CD4-positive, alpha-beta T cell treated with Interleukin-10 for 1 hour (primary cell): Measurements from ENCODE around the gene SLC37A1.

Source experiments
- DNase-seq: peaks from one replicate; pipeline ENCODE4 v3.0.0-alpha.2; 2020

SLC37A1 gene

DNA sequence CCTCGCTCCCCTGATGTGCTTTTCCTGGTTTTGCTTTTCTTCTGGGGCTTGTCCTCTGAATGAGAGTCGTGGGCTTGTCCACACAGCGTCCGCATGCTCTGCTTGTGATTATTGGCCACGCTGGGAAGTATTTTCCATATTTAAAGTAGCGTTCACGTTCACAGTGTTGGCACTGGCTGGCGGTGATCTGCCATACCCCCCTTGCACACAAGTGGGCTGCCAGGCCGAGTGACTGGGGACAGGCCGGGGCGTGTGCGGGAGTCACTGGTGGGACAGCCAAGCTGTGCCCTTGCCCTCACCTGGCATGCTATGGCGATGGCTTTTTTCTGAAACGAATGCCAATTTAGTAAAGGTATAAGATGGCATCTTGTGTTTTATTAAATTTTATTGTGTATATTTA lies 32.8 kb downstream of the SLC37A1 start:
- DNase-seq: no peak

DNA sequence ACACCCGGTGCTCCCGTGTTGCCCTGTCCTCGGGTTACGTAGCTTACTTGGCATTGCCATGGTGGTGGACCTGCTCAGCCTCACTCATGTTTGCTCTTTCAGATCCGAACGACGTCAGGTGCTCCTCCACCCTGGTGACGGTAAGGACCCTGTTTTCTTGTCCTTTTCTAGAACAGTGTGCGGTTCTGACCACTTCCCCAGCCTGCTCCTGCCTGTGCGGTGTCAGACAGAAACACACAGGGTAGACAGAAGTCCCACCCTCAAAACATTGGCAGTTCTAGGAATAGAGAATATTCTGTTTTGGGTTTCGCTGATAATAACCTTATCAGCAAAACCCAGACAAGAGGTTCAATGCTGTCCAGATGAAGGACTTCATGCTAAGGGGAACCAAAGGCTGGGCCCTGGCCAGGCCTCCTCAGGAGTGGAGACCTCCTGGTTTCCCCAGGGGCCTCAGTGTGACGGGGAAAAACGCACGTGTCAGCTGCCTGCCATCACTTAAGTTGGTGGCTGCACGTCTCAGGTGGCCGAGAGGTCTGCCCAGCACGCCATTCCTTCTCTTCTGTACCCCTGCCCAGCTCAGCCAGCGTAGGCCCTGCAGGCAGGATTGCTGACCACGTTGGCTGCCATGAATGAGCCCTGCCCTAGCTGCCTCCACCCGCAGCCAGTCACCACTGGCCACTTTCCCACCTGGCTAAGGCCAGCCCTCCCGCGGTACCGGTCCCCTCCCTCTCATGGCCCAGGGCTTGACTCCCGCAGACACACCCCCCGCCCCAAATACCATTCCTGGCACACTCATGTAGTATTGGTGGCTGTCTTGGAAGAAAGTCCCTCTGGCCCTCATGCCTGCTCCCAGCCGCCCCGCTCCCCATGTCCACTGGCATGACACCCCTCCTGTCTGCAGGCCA lies 33.6 kb downstream of the SLC37A1 start:
- DNase-seq: no peak

DNA sequence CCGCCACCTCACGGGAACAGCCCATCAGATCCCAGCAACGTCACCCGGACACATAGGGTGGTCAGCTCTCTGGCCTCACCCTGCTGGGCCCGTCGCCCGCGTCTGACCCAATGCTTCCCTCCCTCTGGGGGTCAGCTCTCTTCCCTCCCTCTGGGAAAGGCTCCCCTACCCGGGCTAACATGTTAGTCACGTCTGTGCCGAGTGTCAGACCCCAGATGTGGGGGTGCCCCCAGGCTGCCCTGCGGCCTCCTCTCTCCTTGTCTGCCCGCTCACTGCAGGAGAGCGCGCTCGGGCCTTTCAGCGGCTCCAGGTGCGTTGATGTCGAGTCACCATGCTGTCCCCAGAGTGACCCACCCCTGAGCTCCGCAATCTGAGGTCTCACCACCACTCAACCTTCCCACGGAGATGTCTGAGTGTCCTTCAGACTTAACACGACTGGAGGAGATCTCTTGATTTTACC lies 34.3 kb downstream of the SLC37A1 start:
- no peak for DNase-seq

DNA sequence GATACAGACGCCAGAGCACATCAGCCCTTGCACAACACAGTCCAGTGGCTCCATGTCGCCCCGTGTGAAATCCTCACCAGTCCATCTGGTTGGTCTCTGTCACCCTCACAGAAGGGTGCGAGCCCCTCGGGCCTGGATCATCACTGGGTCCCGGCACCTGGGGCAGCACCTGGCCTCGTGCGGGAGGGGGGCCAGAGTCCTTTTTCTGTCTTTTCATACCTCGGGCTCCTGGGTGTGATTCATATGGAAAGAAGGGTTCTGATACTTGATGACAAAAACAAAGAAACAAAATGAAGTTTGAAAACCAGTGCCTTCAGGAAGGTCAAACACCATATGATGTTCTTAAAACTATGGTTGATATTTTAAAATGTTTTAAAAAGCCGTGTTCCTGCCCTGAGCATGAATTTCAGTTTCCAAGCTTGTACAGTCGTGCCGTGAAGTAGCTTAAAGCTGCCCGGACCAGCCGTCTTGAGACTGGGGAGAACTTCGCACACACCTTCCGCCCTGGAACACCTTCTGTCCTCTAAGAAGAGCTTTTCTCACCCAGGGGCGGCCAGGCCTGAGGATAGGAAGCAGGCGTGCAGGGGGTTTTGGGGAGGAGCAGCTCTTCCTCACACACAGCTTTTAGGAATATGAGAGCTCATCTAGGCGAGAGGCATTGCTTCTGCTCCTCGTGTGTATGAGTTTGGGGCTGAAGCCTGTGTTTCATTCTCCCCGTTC lies 35.2 kb downstream of the SLC37A1 start:
- no peak for DNase-seq

DNA sequence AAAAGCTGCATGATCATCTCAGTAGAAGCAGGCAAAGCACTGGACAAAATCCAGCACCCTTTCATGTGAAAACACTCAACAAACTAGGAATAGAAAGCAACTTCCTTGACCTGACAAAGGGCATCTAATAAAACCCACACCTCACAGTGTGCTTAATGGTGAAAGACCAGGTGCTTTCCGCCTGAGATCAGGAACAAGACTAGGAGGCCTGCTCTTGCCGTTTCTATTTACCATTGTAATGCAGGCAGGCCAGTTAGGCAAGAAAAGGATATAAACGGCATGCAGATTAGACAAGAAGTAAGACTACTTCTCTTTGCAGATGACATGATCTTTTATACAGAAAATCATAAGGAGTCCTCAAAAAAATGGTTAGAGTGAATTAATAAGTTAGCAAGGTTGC lies 37.2 kb downstream of the SLC37A1 start:
- DNase-seq: no peak

DNA sequence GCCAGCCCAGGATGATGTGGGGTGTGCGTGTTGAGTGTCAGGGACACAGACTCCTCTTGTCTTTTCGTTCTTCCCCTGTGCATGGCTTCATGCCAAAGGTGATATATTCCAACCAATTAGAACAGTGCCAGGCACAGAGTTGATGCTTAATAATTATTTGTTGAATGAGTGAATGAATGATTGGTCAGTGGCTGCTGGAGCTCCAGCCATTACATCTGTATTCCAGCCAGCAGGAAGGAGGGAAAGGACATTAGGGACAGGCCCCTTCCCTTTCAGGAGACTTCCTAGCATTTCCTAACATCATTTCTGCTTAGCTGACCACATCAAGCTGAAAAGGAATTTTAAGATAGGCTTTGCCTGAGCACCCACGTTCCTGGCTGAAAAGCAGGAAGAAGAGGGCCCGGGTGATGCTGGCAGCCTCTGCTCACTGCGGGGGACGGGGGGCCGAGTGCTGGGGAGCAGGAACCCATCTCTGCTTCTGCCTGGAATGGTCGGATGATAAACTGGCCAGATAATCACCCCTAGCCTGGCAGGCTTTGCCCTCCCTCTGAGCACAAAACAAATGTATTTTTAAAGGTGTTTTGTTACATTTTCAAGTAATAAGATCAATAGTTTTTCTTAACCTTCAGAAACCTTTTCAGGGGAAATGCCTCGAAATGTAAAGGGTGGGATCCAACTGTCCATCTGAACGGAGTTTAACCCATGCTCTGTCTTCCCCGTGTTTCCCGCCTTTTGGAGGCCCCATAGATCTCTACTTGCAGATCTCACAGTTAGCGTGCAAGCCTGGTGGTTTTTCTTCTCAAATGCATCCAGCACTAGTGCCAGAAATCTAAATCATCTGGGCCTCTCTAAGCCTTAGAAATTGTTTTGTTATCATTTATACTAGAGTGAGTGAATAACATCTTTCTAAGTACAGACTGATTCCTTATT lies 39.0 kb downstream of the SLC37A1 start:
- no peak for DNase-seq

DNA sequence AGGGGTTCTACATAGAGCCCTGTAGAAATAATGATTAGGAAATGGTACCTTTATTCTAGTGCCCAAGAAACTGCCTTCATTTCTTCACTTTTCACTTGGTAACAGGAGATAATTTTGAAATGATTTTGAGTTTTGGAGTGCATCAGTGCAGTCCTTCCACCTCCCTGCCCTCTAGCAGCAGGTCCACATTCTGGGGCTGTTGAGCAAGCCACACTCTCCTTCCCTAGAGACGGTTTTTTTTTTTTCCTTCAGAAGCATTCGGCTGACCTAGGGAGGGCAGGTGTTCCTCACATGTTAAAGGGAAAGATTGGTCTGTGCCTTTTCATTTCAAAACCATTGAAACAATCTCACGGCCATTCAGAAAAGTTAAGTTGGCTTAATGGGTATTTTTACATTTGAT lies 39.8 kb downstream of the SLC37A1 start:
- no peak for DNase-seq

DNA sequence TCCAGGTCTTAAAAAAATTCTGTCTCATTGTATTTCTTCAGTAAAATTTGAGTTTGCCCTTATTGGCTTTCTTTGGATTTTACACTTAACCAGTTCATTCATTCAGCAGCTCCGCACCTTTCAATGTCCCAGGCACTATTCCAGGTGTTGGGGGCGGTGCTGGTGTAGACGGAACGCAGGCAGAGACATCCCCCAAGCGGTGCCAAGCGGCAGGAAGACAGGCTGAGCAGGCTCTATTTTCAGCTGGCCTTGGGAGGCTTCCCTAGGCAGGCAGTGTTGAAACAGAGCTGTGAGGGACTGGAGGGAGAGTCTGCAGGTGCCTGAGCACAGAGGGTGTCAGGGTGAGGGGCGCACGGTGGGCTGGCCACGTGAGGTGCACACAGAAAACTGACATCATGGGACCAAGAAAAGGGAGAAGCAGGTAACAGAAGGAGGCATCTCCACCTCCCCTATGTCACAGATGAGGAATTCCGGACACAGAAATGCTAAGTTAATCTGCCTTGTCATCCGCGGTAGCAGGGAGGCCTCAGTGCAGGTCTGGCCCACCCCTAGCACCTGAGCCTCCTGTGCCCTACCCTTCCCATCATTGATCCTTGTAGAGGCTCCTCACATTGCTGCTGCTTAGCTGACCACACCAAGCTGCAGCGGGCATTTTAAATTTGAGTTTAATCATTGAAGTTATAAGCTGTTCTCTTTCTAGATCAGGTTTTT lies 40.8 kb downstream of the SLC37A1 start:
- DNase-seq: no peak

DNA sequence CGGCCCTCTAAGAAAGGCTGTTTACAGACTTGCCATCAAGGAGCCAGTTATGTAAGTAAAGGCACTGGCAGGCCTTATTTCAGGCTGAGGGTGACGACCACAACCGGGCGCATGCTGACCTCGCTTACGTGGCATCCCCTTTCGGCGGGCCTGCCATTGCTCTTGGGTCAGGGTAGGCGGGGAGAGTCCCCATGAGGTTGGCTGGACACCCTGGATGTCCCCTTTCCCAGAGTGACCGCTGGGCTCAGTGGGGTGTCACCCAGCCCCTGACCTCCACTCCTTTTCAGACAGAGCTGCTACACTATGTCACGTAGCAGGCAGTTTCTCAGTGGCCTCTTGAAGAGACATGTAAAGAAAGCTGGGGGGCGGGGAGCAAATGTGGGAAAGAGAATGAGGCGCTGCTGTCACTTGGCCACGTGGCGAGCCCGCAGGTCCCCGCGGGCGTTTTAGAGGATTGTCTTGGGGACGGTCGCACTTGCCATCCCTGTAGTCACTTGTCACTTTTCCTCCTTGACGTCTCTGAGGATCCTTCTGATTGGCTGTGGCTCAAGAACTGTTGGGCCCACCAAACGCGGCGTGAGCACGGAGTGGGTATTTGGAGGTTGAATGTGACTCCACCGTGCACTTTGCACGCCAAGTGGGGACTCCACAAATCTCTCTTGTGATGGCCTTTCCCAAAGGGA lies 42.2 kb downstream of the SLC37A1 start:
- DNase-seq: no peak

DNA sequence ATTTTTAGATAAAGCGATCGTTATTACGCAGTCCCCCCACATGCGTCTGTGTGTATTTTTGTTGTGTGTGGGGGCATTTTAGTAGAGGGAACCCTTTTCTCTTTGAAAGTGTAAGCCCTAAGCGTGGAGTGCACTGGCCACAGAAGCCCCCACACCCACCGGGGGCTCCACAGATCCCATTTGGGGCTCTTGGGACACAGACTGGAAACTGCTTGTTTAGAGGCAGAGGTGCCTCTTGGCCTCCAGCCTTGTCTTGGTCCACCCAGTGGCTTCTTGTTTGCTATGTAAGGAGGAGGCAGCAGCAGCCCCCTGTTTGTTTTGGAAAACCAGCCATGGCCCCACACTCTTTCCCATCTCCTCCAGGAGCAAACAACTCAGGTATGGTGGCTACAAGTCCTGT lies 42.8 kb downstream of the SLC37A1 start:
- no peak for DNase-seq

DNA sequence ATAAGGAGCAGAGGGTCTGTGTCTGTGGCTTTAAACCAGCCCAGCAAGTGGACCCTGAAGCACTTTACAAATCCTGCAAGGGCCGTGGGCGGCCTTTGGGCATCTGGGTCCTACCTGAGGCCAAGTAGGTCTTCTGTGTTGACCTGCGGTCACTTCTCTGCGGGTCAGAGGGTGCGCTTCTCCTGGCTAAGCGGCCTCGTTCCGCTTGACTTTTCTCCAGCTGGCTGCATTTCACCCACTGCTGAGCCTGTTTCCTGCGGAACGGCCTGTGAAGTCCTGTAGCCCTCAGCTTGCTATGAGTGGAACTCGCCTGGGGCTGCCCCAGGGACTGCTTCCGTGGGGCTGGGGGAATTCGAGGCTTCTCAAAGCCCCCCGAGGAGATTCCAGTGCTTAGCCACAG lies 43.3 kb downstream of the SLC37A1 start:
- no peak for DNase-seq

DNA sequence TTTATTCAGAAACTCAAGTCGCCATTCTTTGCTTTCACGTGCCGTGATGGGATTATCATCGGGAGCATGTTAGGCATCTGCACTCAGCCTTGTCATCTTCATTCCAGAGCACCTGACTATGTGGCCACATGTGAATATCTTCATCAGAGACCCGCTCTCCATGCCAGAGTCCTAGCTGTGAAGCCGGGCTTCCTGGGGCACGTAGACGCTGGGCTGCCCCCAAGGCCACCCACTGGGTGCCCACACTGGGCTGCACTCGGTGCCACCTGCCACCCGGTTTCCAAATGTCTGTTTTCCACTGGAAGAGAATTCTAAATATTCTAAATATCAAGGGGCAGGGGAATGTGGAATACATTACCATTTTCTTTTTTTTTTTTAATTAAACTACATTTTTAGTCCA lies 43.8 kb downstream of the SLC37A1 start:
- DNase-seq: no peak

DNA sequence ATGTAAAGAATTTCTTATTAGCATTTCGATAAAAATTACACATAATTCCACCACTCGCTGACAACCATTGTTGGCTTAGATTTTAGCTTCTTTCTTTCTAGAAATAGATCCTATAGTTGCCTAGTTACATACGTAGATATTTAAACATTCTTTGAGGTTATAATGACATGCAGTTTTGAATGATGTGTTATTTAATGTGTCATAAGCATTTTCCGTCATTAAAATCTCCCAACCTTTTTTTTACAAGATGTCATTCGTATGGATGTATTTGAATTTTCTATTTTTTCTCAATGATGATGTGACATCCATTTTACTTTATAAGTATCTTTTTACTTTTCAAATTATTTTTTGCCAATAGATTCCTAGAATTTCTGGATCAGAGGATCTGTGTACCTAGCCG lies 44.7 kb downstream of the SLC37A1 start:
- no peak for DNase-seq

DNA sequence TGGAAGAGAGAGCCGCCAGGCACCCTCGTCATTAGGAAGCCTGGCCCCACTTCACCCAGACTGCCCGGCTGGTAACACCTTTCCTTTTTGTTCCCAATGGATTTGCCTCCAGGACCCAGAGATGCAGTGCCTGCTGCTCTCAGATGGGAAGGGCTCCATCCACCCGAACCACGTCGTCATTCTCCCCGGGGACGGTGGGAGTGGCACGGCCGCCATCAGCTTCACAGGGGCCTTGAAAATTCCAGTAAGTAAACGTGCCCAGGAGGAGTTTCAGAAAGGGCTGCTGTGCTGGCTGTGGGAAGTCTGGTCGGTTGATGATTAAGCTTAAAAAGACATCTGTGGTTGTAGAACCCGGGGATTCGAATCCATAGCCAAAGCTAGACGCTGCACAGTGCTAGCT lies 45.2 kb downstream of the SLC37A1 start:
- no peak for DNase-seq

DNA sequence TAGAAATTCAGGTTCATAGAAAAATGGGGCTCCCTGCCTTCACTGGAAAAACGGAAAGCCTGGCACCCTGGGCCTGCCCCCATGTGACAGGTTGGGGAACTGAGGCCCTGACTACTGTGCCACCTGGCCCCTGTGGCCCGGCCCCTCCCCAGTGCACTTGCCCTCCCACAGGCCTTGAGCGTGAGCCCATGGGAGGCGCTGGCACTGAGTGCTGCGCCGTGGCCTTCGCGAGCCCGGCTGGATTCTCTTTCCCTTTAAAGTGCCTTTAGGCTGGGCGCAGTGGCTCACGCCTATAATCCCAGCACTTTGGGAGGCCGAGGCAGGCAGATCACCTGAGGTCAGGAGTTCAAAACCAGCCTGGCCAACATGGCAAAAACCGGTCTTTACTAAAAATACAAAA lies 45.7 kb downstream of the SLC37A1 start:
- no peak for DNase-seq

DNA sequence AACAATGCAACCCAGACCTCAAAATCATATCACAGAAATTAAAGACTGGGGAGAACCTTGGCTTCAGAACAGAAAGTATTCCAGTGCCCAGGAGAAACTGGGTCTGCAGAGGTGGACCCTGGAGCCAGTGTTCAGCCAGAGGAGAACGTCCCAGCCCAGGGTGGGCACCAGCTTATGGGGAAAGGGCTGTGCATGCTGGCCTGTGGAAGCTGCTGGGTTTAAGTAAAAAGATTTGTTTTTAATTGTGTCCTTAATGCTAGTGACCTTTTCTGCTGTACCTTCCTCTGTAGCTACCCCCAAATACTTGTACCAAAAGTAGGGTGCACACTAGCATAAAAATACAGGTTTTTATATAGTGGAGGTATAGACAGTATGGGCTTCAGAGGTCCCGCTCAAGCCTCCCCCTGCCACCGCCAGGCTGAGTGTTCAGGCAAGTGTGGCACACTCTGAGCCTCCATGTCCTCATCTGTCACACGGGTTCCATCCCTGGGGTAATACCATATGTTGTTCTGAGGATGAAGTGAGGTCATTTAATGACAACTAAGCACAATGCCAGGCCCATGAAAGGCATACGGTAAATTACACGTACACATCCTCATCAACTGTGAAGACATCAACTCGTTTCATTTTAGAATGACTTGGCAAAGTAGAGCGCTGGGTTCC lies 47.0 kb downstream of the SLC37A1 start:
- DNase-seq: no peak

DNA sequence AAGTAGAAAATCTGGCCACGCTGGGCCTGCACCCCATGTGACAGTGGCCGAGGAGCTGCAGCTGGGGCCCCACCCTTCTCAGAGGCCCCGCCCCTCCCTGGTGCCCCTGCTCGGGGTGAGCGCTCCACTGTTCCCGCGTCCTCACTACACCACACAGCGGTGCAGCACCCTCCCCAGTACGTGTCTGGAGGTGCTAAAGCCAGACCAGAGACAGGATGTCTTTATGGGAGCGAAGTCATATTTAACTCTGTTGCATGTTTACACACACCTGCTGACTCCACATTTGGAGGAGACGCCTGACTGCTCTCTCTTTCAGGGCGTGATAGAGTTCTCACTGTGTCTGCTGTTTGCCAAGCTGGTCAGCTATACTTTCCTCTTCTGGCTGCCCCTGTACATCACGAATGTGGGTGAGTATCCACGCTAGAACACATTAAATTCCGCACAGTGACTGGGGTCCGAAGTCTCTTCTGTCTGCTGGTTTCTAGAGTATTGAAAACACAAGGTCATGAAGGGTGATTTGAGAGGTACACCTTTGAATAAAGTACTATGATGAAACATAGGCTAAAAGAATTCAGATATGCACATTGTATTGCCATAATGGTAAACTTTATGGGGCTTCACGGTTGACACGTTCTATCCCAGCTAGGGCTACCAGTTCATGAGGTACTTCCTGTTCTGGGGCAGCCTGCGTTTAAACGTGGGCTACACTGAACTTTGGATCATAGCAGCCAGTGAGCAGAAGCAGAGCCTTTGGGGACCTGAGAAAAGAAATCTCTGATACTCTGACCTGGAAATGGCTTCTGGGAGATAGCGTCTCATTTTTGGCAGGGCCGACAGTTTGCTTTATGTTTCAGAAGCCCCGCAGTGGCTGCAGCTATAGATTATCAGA lies 48.4 kb downstream of the SLC37A1 start:
- no peak for DNase-seq

DNA sequence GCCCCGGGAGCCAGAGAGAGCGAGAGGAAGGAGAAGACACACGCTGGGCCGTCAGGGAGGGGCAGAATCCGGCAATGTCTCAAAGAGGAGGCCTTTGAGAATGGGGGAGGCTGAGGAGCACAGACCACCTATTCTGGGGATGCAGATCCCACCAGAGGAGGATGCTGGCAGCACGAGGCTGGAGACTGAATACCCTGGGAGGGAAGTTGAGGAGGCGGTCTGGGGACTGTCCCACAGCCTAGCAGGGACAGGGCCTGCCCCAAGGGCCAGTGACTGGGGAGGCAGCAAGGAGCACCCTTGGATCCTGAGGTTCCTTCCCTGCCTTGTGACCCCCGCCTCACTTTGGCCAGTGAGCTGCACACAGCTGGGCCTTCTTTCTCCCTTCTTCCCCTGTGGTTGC lies 49.2 kb downstream of the SLC37A1 start:
- DNase-seq: no peak

DNA sequence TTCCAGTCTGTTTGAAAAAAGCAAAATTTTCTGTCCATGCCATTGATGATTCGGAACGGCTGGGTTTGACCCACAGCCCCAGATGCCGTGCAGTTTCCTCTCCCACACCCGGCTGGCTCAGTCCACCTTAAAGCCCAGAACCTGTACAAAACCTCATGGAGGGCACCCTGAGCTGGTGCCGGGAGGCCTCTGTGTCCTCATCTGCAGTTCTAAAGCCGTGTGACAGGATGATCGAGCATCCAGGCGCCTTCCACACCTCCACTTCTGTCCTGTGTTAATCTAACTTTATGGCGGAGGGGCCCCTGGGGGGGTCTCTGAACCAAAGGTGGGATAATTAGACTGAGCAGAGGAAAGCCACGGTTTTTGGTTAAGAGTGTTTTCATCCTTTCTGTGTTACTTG lies 49.6 kb downstream of the SLC37A1 start:
- DNase-seq: no peak

DNA sequence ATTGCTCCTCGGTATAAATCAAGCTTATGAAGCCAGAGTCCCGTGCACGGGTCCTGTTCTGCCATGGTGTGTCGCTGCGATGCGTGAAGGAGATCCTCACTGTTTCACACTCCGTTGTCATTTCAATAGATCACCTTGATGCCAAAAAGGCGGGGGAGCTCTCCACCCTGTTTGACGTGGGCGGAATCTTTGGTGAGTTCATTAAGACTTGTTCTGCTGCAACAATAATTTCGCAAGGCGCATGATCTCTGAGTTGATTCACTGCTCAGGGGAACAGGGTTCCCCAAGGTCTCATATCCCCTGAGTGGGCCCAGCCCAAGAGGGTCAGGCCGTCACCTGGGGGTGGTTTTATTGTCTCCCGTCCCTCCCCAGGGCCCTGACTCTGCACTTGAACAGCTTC lies 50.0 kb downstream of the SLC37A1 start:
- DNase-seq: no peak
